HG03108 (cell line): ENCODE results near the gene RAB35.

ENCODE experiments used
- ATAC-seq: cut with Tn5 transposase; IDR thresholded peaks from one replicate; pipeline ENCODE4 v1.9.1; 2021; ENCODE audit warnings: moderate library complexity; ENCODE audit not compliant: unreplicated experiment

RAB35 gene

GRCh38 chr12:120109570-120110267 lies 6.8 kb downstream of the RAB35 start:
- no peak for ATAC-seq

- no peak for ATAC-seq
These were observed 10.4 kb downstream of the RAB35 start for GRCh38 chr12:120106151-120106550.

GRCh38 chr12:120103371-120103770 lies 13.2 kb downstream of the RAB35 start:
- ATAC-seq: no peak

- no peak for ATAC-seq
These were observed 13.6 kb downstream of the RAB35 start for GRCh38 chr12:120103044-120103338.

GRCh38 chr12:120102189-120103043 lies 14.1 kb downstream of the RAB35 start:
- no peak for ATAC-seq

- no peak for ATAC-seq
These were observed 14.9 kb downstream of the RAB35 start for GRCh38 chr12:120101617-120102016.

GRCh38 chr12:120101182-120101581 lies 15.4 kb downstream of the RAB35 start:
- no peak for ATAC-seq

GRCh38 chr12:120100630-120101029 lies 15.9 kb downstream of the RAB35 start:
- ATAC-seq: no peak

- ATAC-seq: no peak
These were observed 16.8 kb downstream of the RAB35 start for GRCh38 chr12:120099738-120100137.

- ATAC-seq: no peak
These were observed 17.6 kb downstream of the RAB35 start for GRCh38 chr12:120098756-120099470.

GRCh38 chr12:120096671-120097202 lies 19.8 kb downstream of the RAB35 start:
- ATAC-seq: no peak

GRCh38 chr12:120095736-120096135 lies 20.8 kb downstream of the RAB35 start:
- ATAC-seq: no peak

- no peak for ATAC-seq
These were observed 21.2 kb downstream of the RAB35 start for GRCh38 chr12:120095331-120095730.

- no peak for ATAC-seq
These were observed 22.1 kb downstream of the RAB35 start for GRCh38 chr12:120094485-120094884.

GRCh38 chr12:120093592-120094355 lies 22.8 kb downstream of the RAB35 start:
- no peak for ATAC-seq

- ATAC-seq: no peak
These were observed 23.3 kb downstream of the RAB35 start for GRCh38 chr12:120093336-120093591.

GRCh38 chr12:120092551-120093335 lies 23.8 kb downstream of the RAB35 start:
- no peak for ATAC-seq

- no peak for ATAC-seq
These were observed 25.0 kb downstream of the RAB35 start for GRCh38 chr12:120091371-120092090.

- ATAC-seq: no peak
These were observed 25.8 kb downstream of the RAB35 start for GRCh38 chr12:120090626-120091295.
